Calu3 (cell line): ENCODE results near the gene MIF. TPM values are rescaled to one million over a fixed set of nuclear protein-coding genes. Genes with fewer than 3 reads are reported as not detected.

ENCODE experiments used
- BruUV-seq: library from RNA; stranded (reverse); fragments of 400-500 nt; replicated peaks from 2 replicates; lab custom pipeline; 2021; lab: Mats Ljungman, UMichigan
- CTCF ChIA-PET: fragments of 300-600 bp; sonication (Branson Sonifier 250); formaldehyde crosslinking; loops from one replicate; lab custom pipeline; 2022; ENCODE audit warnings: antibody characterized with exemption; lab: Charles Lee
- DNase-seq: peaks from one replicate; pipeline ENCODE4 v3.0.0; 2022
- H3K27ac Mint-ChIP-seq: one replicate; pipeline ENCODE4 v1.8.0; 2022; ENCODE audit warnings: mixed read lengths; ENCODE audit not compliant: unreplicated experiment
- H3K27me3 Mint-ChIP-seq: one replicate; pipeline ENCODE4 v1.8.0; 2022; ENCODE audit warnings: mixed read lengths; ENCODE audit not compliant: unreplicated experiment
- H3K36me3 Mint-ChIP-seq: one replicate; pipeline ENCODE4 v1.8.0; 2022; ENCODE audit warnings: mild to moderate bottlenecking, moderate library complexity, mixed read lengths; ENCODE audit not compliant: insufficient read depth, unreplicated experiment
- H3K4me1 Mint-ChIP-seq: one replicate; pipeline ENCODE4 v1.8.0; 2022; ENCODE audit warnings: mild to moderate bottlenecking, low read depth, mixed read lengths; ENCODE audit not compliant: unreplicated experiment
- H3K4me3 Mint-ChIP-seq: one replicate; pipeline ENCODE4 v1.8.0; 2022; ENCODE audit warnings: mild to moderate bottlenecking, low read depth, moderate library complexity, mixed read lengths; ENCODE audit not compliant: unreplicated experiment
- H3K9me3 Mint-ChIP-seq: one replicate; pipeline ENCODE4 v1.8.0; 2022; ENCODE audit warnings: low read depth, mixed read lengths; ENCODE audit not compliant: unreplicated experiment
- intact Hi-C: fragments of 100-400 bp; cut with micrococcal nuclease; formaldehyde crosslinking; loops from one replicate; pipeline ENCODE4 v1.10.0; 2022; ENCODE audit not compliant: unreplicated experiment
- total RNA-seq: library from RNA; stranded (reverse); gene quantifications from 2 replicates; pipeline ENCODE4 v1.2.3, GENCODE V29; 2022
- TF ChIP-seq, protein P1 (sequence below): fragments of 200-600 bp; IDR thresholded peaks from one replicate; pipeline ENCODE4 v1.8.0; 2022; ENCODE audit warnings: antibody characterized with exemption; ENCODE audit not compliant: unreplicated experiment

MIF gene
- total RNA-seq, 1 experiment from 2014 or later = 679 TPM

DNA sequence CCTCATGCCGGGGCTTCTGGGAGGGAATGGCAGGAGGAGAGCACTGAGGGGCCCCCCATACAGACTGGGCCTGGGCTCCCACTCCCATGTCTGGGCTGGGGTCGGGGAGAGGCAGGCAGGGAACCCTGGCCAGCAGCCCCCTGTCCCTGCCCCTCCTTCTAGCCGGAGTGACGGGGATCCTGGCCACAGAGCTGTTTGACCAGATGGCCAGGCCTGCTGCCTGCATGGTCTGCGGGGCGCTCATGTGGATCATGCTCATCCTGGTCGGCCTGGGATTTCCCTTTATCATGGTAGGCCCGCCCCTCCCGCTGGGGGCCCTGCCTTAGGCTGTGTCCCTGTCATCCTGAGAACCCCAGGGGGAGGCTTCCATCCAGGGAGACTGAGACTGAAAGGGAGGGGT, 10.0 kb upstream of the MIF start:
- Mint-ChIP-seq H3K4me3 (no peak overlapping the region), H3K27me3 (no peaks in the 10 kb centered on the region), H3K4me1 (no peaks in the 10 kb centered on the region), H3K27ac (no peak overlapping the region), H3K9me3 (no peaks in the 10 kb centered on the region), H3K36me3 (peaks cover 6% of the 10 kb centered on the region)
- CTCF ChIA-PET = no interaction called here
- intact Hi-C loops = no loop called here
- TF ChIP-seq, protein P1, sequence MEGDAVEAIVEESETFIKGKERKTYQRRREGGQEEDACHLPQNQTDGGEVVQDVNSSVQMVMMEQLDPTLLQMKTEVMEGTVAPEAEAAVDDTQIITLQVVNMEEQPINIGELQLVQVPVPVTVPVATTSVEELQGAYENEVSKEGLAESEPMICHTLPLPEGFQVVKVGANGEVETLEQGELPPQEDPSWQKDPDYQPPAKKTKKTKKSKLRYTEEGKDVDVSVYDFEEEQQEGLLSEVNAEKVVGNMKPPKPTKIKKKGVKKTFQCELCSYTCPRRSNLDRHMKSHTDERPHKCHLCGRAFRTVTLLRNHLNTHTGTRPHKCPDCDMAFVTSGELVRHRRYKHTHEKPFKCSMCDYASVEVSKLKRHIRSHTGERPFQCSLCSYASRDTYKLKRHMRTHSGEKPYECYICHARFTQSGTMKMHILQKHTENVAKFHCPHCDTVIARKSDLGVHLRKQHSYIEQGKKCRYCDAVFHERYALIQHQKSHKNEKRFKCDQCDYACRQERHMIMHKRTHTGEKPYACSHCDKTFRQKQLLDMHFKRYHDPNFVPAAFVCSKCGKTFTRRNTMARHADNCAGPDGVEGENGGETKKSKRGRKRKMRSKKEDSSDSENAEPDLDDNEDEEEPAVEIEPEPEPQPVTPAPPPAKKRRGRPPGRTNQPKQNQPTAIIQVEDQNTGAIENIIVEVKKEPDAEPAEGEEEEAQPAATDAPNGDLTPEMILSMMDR = no peak
- BruUV-seq = no TSS peak
- no peak for DNase-seq

DNA sequence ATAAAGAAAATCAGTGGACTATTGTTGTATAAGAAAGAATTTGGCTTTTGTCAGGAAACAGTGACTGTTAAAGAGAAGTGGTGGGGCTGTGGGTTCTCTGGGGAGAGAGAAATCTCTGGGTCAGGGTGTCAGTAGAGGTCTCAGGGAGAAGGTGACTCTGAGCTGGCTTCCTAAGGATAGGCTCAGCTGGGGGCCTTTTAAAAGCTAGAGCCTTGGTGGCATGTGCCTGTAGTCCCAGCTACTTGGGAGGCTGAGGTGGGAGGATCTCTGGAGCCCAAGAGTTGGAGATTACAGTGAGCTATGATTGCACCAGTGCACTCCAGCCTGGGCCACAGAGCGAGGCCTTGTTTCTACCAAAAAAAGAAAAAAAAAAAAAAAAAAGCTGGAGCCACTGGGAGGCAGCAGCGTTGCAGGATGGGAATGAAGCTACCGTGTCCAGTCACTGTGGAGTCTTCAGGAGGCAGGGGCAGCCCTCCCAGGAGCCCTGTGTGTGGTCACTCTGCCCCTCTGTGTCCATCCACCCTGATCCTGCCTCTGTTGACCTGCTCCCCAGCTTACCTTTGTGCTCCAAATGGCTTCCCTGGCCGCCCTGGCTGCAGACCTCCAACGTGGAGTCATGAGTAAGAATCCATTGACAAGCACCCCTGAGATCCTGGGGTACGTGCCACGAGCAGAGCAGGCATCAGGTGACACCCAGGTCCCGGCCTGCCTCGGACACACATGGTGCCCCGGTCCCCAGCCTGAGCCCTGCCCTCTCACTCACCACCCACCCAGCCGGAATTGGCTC, 5.4 kb upstream of the MIF start:
- TF ChIP-seq, protein P1 = no peak
- CTCF ChIA-PET = interaction anchor here (0.6 kb wide), 1 partner anchor 31 kb away, joined by 4 read pairs; the partner anchor contains the start of gene SLC2A11
- H3K4me1 Mint-ChIP-seq = peaks cover 14% of the 10 kb centered on the region
- BruUV-seq = no TSS peak
- H3K27ac Mint-ChIP-seq = no peak overlapping the region
- no peaks in the 10 kb centered on the region for H3K27me3 Mint-ChIP-seq
- no peaks in the 10 kb centered on the region for H3K9me3 Mint-ChIP-seq
- no peak for DNase-seq
- intact Hi-C loops = no loop called here
- no peak overlapping the region for H3K4me3 Mint-ChIP-seq
- peaks cover 30% of the 10 kb centered on the region for H3K36me3 Mint-ChIP-seq

DNA sequence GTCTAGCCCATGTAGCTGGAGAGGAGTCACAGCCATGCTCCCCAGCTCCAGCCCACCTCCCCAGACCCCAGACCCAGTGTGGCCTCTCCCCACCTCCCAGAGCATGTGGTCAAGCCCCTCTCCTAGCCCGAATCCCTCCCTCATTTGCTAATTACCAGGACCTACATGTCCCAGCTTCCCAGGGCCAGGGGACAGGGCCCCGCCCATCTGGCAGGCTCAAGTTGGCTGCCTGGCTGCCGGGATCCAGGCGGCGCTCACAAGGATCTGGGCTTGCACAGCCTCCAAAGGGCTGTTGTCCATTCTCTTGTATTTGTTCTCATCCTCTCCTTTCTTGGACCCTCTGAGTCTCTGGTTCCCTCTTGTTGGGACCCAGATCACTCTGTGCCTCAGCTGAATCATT, 4.6 kb upstream of the MIF start:
- Mint-ChIP-seq H3K9me3 (no peaks in the 10 kb centered on the region), H3K4me3 (no peak overlapping the region), H3K36me3 (peaks cover 38% of the 10 kb centered on the region), H3K4me1 (peaks cover 14% of the 10 kb centered on the region), H3K27me3 (no peaks in the 10 kb centered on the region), H3K27ac (no peak overlapping the region)
- CTCF ChIA-PET = no interaction called here
- no peak for DNase-seq
- no TSS peak for BruUV-seq
- intact Hi-C loops = no loop called here
- TF ChIP-seq, protein P1 = no peak

DNA sequence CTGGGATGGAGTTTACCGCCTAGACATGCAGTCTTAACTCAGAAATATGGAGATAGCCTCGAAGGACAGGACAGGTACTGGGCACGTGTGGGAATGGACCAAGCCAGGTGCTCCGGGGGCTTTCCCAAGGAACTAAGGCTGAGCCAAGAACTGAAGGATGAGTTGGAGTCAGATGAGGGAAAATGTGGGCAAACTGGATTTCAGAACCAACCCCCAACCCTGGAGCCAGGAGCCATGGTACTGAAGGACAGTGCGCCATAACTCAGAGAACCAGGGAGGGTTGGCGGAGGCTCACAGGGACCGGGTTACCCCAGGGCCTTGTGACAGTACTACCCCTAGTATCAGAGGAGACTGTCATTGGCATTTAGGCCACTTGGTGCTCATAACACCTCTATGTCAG, 2.5 kb upstream of the MIF start:
- no peak for DNase-seq
- BruUV-seq = no TSS peak
- TF ChIP-seq, protein P1 = no peak
- H3K36me3 Mint-ChIP-seq = peaks cover 59% of the 10 kb centered on the region
- no peak overlapping the region for H3K4me3 Mint-ChIP-seq
- H3K27me3 Mint-ChIP-seq = no peaks in the 10 kb centered on the region
- CTCF ChIA-PET = no interaction called here
- H3K9me3 Mint-ChIP-seq = no peaks in the 10 kb centered on the region
- intact Hi-C loops = no loop called here
- H3K4me1 Mint-ChIP-seq = peaks cover 15% of the 10 kb centered on the region
- no peak overlapping the region for H3K27ac Mint-ChIP-seq
